Brain microvascular endothelial cell (primary cell): Measurements from ENCODE around the gene TVP23A.

Experiments
- DNase-seq: peaks from one replicate; pipeline ENCODE4 v3.0.0-alpha.2; 2020
- H3K27ac ChIP-seq: fragments of 250-450 bp; sonication (Bioruptor Pico); 2 replicates; pipeline ENCODE4 v1.5.1; 2020; ENCODE audit warnings: mild to moderate bottlenecking, moderate library complexity
- H3K27me3 ChIP-seq: fragments of 250-450 bp; sonication (Bioruptor Pico); replicated peaks from 2 replicates; pipeline ENCODE4 v1.5.1; 2020; ENCODE audit warnings: mild to moderate bottlenecking
- H3K36me3 ChIP-seq: fragments of 250-450 bp; sonication (Bioruptor Pico); replicated peaks from 2 replicates; pipeline ENCODE4 v1.5.1; 2020; ENCODE audit warnings: mild to moderate bottlenecking
- H3K4me3 ChIP-seq: 2 replicates; pipeline ENCODE4 v1.5.1; 2011; ENCODE audit warnings: low read depth, mild to moderate bottlenecking, control low read depth, low read length, moderate library complexity
- in situ Hi-C: cut with HindIII; loops from 2 replicates; pipeline ENCODE4 v1.10.0; 2017; ENCODE audit warnings: low sequenced_read_pairs, low pct_ligation_motif_present
- TF ChIP-seq, protein P1 (sequence below): IDR thresholded peaks from 2 replicates; pipeline ENCODE4 v1.5.1; 2011; ENCODE audit warnings: low read depth, mild to moderate bottlenecking, moderate library complexity, low read length, control low read depth, inconsistent platforms; ENCODE audit errors: missing control alignments

Gene TVP23A

DNA sequence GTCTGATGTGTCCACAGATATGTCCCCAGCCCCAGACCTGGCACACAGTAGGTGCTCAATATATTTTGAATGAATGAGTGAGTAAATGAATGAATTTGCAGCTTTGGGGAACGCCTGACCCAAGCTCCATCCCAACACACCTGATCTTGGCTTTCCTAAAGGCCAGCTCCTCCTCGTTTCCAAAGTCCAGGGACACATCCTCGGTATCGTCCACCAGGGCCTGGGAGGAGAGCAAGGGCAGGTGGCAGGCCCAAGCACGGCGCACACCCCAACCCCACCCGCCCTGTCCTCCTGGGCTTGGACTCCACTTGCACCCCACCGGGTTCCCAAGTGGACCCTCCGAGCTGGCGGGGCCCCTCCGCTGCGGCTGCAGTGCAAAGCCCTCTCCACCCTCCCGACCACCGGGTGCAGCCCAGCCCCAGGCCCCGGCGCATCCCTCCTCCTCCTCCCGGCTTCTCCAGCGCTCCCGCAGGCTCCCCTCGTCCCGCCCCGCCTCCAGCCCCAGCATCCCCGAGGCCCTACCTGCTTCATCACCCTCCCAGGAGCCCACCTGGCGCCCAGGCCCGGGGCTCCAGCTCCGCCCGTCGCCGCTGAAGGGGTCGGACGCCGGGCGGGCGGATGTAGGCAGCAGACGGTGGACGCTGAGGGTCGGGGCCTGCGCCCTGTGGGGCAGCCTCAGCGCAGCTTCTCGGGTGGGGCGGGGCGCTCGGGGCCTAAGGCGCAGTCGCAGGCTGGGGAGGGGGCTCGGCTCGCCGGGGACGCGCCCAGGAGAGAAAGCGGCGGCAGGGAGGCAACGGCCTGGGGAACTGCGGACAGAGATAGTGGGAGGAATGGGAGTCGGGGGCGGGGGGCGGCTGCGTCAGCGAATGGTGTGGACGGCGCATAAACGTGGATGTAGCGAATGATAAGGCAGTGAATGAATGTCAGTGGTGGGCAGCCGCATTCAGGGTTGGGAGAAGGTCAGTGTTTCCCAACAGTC, at the start of gene TVP23A:
Gene TVP23A (minus strand): TSS at position 832 of the 979 bp plus-strand sequence. CDS start 301 bp downstream, at position 531.
- Histone ChIP-seq H3K36me3 (no peaks in the 10 kb centered on the region), H3K4me3 (no peak within 1 kb of the TSS), H3K27ac (no peak within 1 kb of the TSS), H3K27me3 (peaks cover 13% of the 10 kb centered on the region)
- no peak for DNase-seq
- in situ Hi-C loops = no loop called here
- TF ChIP-seq, protein P1, sequence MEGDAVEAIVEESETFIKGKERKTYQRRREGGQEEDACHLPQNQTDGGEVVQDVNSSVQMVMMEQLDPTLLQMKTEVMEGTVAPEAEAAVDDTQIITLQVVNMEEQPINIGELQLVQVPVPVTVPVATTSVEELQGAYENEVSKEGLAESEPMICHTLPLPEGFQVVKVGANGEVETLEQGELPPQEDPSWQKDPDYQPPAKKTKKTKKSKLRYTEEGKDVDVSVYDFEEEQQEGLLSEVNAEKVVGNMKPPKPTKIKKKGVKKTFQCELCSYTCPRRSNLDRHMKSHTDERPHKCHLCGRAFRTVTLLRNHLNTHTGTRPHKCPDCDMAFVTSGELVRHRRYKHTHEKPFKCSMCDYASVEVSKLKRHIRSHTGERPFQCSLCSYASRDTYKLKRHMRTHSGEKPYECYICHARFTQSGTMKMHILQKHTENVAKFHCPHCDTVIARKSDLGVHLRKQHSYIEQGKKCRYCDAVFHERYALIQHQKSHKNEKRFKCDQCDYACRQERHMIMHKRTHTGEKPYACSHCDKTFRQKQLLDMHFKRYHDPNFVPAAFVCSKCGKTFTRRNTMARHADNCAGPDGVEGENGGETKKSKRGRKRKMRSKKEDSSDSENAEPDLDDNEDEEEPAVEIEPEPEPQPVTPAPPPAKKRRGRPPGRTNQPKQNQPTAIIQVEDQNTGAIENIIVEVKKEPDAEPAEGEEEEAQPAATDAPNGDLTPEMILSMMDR = no peak

DNA sequence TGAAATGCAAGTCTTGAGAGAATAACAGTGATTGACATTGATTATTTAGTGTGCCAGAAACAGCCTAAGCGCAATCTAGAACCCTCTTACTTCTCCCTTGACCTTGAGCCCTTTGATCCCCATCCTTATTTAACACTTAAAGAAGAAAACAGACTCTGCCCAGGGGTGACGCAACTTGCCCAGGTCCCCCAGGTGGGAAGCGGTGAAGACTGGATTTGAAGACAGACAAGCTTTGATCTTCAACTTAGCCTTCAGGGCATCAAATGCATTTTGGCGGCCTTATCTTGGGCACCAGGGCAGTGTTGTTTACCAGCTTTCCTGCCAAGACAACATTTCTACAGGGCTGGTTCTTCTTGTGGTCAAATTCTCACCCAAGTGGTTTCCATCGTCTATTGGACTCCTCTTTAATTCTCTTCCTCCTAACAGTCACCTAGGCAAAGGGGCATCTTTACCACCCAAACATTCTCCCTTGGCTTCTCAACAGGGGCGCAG, 49.6 kb upstream of the TVP23A start:
- Histone ChIP-seq H3K4me3 (no peak overlapping the region), H3K27me3 (no peaks in the 10 kb centered on the region), H3K27ac (no peak overlapping the region), H3K36me3 (no peaks in the 10 kb centered on the region)
- in situ Hi-C loops = no loop called here
- TF ChIP-seq, protein P1 = no peak
- no peak for DNase-seq

DNA sequence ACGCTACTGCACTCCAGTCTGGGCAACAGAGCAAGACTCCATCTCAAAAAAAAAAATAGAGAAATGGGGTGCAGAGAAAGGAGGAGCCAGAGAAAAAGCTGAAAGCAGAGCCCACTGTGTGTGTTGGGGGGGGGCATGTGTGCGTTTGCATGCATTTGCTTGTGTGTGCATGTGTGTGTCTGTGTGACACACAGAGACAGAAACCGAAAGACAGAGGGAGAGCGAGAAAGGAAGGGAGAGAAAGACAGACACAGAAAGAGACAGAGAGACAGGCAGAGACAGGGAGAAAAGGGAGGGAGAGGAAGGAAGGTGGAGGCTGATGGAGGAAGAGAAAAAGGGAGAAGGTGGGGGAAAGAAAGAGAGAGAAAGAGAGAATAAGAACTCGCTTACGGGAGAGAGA, 48.6 kb upstream of the TVP23A start:
- Histone ChIP-seq H3K36me3 (no peaks in the 10 kb centered on the region), H3K27me3 (no peaks in the 10 kb centered on the region), H3K27ac (no peak overlapping the region), H3K4me3 (no peak overlapping the region)
- TF ChIP-seq, protein P1 = no peak
- in situ Hi-C loops = no loop called here
- no peak for DNase-seq

DNA sequence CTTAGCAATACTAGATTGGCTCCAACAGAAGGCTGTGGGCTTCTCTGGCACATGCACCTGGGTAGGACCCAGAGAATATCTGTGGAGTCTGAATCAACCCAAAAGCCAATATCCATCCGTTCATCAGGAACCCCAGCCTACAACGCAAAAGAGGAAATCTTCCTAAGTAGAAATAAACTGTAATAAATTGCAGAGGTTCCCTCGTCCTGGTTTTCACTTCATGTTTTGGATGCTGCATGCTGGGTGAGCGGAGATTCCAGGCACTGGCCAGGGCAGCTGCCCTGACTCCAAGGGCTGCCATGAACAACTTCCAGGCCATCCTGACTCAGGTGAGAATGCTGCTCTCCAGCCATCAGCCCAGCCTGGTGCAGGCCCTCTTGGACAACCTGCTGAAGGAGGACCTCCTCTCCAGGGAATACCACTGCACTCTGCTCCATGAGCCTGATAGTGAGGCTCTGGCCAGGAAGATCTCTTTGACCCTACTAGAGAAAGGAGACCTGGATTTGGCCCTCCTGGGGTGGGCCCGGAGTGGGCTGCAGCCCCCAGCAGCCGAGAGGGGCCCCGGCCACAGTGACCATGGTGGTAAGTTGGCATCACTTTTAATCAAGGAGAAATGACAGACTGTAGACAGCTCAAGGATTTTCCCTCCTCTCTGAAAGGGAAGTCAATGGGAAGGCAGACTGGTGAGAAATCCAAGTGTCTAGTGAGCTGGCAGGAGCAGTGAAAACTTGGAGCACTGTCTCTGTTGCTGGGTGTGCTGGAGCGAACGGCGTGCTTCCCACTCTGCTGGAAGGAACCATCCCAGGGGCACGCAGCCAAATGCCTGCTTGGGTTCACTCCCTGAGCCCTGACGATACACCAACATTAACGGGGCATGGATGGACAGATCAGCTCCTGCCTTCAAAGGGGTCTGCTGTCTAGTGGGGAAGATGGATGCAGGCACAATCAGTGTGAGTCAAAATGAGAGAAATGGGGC, 47.7 kb upstream of the TVP23A start:
- no peak overlapping the region for H3K27ac ChIP-seq
- in situ Hi-C loops = no loop called here
- no peak for DNase-seq

DNA sequence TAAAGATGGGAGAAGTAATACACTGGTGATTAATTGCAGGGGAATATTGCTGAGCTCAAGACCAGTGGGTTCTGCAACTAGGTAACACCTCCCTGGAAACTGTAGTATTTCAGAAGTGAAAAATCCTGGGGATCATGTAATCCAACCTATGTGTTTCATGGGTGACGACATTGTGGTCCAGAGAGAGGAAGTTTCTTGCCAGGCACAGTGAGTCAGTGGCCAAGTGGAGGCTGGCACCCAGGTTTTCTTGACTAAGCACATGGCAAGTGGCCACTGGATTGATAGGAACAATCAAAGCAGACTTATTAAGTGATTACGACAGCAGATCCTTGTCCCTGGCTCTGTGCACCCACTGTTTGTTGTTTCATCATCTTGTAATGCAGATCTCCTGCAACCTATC, 43.8 kb upstream of the TVP23A start:
- no peak overlapping the region for H3K27ac ChIP-seq
- in situ Hi-C loops = no loop called here
- peak; percentile 7 for DNase-seq

More for the DNA sequence above, 47.7 kb upstream of the TVP23A start:
- TF ChIP-seq, protein P1 = no peak
- Histone ChIP-seq H3K27me3 (no peaks in the 10 kb centered on the region), H3K36me3 (no peaks in the 10 kb centered on the region), H3K4me3 (no peak overlapping the region)

More for the DNA sequence above, 43.8 kb upstream of the TVP23A start:
- H3K4me3 ChIP-seq = no peak overlapping the region
- TF ChIP-seq, protein P1 = no peak
- H3K36me3 ChIP-seq = no peaks in the 10 kb centered on the region
- H3K27me3 ChIP-seq = no peaks in the 10 kb centered on the region
